Ammon's horn (tissue), 1 donor: ENCODE results near the gene ARHGEF7.
A peak's percentile ranks its signal among the peaks of the same experiment; 100 is the strongest.
"Not testable (repeated sequence)": the region's sequence is repeated elsewhere in the genome, so short reads cannot be mapped to it uniquely, and the experiment has no call there.

Experiments
- DNase-seq: peaks from one replicate; pipeline ENCODE4 v3.0.0-alpha.2; 2016; ENCODE audit warnings: low spot score

The ARHGEF7 gene

DNA sequence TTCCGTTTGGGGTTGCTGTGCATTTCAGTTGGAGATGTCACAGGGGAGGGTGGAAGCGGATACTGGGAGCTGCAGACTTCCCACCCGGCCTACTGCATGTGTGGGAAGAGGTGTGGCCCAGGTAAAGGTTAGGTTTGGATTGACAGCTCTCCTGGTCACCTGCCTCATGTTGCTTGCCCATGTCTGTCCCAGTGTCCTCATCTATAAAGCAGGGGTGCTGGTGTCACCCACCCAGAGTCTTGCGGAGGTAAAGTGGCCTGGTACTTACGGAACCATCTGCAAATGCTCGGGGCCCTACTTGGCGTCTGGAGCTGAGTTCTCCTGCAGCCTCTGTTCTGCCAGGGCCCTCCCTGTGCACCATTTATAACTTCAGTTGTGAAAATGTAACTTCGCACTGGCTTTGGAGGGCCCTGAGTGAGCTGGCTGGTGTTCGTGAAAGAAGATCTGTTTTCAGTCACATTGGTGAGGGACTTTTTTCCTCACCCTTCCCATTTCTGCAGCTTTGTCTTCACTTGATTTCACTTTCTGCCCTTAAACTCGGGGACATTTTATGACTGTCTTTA lies 140.2 kb downstream of the ARHGEF7 start:
- DNase-seq: no peak

DNA sequence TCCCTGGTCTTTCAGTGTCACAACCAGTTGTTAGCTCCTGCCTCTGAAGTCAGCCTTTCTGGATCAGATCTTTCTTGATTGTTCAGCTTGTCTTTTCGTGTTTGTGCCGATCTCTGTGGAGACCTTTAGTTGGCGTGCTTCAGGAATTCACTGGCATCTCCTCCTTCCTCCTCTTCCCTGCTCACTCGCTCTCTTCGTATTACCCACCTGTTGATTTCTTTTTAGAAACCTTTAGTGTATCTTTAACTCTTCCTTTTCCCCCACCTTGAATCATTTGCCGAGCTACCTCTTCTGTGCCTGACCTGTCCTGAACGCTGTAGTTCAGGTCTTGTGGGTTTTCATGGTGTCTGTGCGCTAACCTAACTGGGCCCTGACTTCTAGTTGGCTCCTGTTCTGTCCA lies 141.3 kb downstream of the ARHGEF7 start:
- no peak for DNase-seq

GRCh38 chr13:111256946-111257345 lies 141.8 kb downstream of the ARHGEF7 start:
- no peak for DNase-seq

GRCh38 chr13:111257899-111258298 lies 142.8 kb downstream of the ARHGEF7 start:
- DNase-seq: not testable (repeated sequence)

DNA sequence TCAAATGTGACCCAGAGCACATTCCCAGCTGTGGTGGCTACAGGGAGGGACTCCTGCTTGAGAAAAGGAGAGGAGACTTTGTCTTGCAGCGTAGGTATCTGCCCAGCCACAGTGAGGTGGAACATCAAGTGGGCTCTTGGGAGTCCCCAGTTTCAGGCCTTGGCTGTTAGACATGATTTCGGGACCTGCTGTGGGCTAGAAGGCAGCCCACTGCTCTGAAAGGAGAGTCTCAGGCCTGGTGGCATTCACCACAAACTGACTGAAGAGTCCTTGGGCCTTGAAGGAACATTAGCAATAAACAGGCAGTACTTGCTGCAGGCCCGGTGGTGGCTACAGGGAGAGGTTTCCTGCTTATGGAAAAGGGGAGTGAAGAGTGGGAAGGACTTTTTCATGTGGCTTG lies 143.5 kb downstream of the ARHGEF7 start:
- no peak for DNase-seq

DNA sequence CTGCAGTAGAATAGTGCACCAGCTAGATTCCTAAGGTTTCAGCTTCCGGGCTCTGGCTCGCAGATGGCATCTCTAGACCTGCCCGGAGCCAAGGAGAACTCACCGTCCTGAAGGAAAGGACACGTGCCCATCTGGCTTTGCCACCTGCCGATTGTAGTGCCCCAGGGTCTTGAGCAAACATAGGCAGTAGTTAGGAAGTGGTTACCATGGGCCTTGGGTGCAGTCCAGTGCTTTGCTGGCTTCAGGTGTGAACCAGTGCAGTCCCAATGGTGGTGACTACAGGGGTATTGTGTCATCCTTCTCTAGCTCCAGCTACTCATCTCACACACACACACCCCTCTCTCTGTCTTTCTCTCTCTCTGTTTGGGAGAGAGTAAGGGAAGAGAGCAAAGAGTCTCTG lies 143.9 kb downstream of the ARHGEF7 start:
- no peak for DNase-seq

GRCh38 chr13:111261326-111261725 lies 146.2 kb downstream of the ARHGEF7 start:
- no peak for DNase-seq

GRCh38 chr13:111262281-111262680 lies 147.2 kb downstream of the ARHGEF7 start:
- DNase-seq: no peak

GRCh38 chr13:111262715-111263114 lies 147.6 kb downstream of the ARHGEF7 start:
- no peak for DNase-seq

- DNase-seq: no peak
Measured at GRCh38 chr13:111263566-111263965, 148.5 kb downstream of the ARHGEF7 start.

GRCh38 chr13:111265006-111265700 lies 150.0 kb downstream of the ARHGEF7 start:
- DNase-seq: no peak

GRCh38 chr13:111265701-111266035 lies 150.6 kb downstream of the ARHGEF7 start:
- no peak for DNase-seq

DNA sequence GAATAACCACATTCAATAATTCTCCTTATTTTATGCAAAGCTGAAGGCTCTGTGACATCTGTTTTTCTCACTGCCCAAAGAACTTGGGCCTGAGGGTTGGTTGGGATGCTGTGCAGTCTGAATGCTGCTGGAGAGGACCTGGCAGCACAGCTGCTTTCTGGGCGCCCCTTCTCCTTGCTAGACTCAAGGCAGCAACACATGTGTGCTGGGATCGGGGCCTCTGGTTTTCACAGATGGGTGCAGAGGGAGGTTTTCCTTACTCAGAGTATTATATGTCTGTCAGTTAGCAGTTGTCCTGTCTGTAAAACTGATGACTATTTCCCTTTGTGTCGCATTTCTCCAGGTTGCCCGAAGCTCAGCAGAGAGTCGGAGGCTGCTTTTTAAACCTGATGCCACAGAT lies 152.1 kb downstream of the ARHGEF7 start:
- no peak for DNase-seq

GRCh38 chr13:111267784-111268183 lies 152.7 kb downstream of the ARHGEF7 start:
- no peak for DNase-seq

DNA sequence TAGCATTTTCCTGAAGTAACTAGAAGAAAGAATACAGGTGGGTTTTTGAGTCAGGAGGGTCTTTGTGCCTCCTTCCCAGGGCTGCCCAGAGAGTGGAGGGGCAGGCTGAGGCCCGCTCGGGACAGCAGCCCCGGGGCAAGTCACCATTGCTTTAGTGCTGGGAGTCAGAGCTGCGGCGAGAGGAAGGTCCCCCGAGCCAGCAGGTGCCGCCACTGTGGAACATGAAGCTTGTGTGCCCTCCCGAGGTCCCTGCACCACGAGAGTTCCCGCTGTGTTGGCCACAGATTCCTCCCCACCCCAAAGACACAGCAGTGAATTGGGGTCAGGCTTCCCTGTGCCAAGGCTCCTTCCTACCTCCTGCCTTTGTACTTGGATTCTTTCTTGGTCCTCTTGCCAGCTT lies 154.4 kb downstream of the ARHGEF7 start:
- no peak for DNase-seq

- DNase-seq: peak; percentile 61
Measured at GRCh38 chr13:111270126-111270525, 155.0 kb downstream of the ARHGEF7 start.

DNA sequence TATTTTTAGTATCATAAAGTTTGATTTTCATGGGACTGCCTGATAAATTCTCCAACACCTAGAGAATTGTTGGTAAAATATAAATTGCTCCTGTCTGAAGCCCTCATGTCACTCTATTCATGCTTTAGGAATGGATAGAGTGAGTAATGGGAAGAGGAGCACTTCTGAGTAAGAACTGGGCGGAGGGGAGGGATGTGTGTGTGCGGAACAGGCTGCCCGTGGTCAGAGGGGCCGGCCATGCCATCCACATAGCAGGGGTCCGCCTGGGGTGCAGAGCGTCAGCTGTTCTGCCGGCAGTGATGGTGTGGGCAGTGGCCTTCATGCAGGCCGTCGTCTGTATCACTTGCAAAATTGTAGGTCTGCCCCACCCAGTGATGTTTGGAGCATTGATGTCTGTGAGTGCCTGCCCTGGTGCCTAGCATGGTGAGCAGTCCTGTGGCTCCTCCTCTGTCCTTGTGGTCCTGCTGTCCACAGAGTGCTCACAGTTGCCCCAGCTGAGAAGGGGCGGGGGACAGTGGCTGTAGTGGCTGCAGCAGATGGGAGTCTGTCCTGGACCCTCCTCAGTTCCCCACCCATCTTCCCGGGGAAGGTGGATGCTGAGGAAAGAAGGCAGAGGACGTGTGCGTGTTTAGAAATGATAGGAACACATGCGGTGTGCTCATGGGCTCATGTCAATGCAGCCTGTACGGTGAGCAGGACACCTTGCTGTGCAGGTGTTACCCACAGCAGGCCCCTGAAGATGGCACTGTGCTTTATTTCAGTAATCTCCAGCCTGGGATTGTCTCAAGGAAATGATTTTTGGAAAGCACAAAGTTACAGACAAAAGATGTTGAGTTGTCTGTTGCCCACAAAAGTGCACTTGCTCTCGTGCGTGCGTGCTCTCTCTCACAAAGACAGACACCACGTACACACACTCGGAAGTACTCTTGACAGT lies 155.9 kb downstream of the ARHGEF7 start:
- DNase-seq: no peak

DNA sequence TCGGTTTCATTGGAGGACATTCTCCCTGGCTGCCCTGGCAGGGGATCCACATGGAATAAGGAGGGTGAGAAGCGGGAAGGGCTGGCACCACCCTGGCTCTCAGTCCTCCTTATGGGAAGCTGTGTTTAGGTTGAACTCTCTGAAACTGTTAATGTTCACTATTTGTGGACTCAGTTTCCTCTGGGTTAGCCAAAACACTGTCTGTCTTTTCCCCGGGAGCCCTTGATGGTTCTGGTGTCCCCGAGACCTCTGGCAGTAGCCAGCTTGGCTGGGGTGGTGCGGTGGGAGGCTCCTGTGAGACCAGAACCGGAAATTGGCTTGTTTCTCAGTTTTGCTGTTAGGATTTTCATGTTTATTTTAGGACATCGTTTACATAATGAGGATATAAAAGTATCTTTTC lies 157.0 kb downstream of the ARHGEF7 start:
- no peak for DNase-seq

DNA sequence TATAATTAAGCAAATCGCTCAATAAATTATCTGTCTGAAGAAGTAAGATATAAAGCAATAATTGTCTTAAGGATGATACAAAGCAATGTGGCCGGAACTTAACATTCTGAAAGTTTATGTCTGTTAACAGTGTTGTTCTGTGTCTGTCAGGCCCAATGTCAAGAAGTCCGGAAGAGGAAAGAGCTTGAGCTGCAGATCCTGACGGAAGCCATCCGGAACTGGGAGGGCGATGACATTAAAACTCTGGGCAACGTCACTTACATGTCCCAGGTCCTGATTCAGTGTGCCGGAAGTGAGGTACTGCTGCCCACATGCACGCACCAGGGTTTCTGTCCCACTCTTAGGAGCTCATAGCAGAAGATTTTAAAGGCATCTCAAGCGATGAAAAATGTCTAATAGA lies 160.3 kb downstream of the ARHGEF7 start:
- DNase-seq: no peak

GRCh38 chr13:111275995-111276618 lies 161.0 kb downstream of the ARHGEF7 start:
- no peak for DNase-seq

DNA sequence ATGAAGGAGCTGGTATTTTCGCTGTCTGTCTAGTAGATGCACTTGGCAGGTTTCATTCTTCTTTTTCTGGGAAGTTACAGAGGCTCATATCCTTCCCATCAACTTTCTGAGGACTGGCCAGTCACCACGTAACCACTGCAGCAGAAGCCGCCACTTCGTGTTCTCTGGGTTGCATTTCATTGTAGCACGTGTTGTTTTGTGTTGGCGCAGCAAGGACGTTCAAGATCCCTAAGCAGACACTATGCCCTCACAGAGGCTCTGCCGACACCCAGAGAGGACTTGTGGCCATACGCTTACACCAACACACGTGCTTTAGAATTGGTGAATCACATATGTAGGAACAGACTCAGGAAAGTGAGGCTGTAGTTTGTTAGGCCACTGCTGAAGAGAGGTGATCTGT lies 163.1 kb downstream of the ARHGEF7 start:
- DNase-seq: no peak

DNA sequence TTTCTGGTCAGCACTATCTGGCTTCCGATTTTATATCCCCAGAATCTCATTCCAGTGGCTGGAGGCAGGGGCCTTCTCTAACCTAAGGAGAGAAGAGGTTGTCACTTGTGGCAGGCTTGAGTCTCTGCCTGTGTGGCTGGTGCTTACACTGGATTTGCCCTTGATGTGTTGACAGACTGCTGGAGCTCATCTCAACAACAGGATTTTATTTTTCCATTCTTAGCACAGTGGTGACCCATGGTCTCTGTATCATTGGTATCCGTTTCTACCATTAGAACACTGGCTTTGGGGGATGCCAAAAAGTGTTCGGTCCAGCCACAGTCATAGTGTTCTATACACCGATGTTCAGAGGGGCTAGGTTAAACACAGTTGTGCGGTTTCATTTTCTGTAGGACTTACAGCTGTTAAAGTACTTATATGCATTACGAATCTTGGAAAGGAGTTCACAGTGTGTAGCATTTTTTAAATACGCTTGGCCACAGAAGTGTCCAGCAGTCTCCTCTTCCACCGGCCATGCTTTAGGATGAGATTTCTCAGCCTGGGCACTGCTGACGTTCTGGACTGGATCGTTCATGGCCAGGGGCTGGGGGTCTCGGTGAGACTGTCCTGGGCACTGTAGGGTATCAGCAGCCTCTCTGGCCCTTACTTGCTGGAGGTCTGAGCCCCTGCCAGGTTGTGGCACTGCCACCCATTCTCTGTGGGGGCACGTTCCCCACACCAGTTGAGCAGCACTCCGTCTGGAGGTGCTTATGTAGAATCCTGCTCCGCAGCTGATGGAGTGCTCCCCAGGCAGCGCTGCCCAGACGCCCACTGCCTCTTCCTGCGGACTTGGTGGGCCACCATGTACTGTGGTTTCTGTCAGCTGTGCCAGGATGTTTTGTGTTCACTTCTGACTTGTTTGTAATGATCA lies 163.9 kb downstream of the ARHGEF7 start:
- no peak for DNase-seq
